HG03135 (cell line): ENCODE results near the gene TBL1XR1.
"Not testable (repeated sequence)": the region's sequence is repeated elsewhere in the genome, so short reads cannot be mapped to it uniquely, and the experiment has no call there.

Experiments
- ATAC-seq: cut with Tn5 transposase; IDR thresholded peaks from one replicate; pipeline ENCODE4 v1.9.1; 2021; ENCODE audit warnings: mild to moderate bottlenecking, moderate library complexity; ENCODE audit not compliant: unreplicated experiment

Gene TBL1XR1

GRCh38 chr3:177209509-177209908 is 12.2 kb upstream of the TBL1XR1 start:
- ATAC-seq: no peak

GRCh38 chr3:177208781-177209180 is 11.5 kb upstream of the TBL1XR1 start:
- ATAC-seq: no peak

GRCh38 chr3:177208223-177208622 is 10.9 kb upstream of the TBL1XR1 start:
- no peak for ATAC-seq

DNA sequence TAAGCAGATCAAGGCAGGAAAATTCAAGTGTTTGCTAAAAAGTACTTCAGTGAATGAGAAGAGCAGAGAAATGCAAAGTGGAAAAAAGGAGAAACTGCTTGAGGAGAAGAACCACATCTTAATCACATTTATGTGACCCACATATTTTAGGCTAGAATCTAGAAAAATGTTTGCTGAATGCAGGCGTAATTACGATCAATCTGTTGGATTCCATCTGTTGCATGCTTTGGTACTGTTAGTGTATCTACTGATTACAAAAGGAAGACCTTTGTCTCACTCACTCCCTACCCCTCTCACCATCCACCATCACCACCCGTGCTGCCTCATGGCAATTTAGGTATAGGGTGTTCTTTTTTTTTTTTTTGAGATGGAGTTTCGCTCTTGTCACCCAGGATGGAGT is 9.7 kb upstream of the TBL1XR1 start:
- ATAC-seq: no peak

DNA sequence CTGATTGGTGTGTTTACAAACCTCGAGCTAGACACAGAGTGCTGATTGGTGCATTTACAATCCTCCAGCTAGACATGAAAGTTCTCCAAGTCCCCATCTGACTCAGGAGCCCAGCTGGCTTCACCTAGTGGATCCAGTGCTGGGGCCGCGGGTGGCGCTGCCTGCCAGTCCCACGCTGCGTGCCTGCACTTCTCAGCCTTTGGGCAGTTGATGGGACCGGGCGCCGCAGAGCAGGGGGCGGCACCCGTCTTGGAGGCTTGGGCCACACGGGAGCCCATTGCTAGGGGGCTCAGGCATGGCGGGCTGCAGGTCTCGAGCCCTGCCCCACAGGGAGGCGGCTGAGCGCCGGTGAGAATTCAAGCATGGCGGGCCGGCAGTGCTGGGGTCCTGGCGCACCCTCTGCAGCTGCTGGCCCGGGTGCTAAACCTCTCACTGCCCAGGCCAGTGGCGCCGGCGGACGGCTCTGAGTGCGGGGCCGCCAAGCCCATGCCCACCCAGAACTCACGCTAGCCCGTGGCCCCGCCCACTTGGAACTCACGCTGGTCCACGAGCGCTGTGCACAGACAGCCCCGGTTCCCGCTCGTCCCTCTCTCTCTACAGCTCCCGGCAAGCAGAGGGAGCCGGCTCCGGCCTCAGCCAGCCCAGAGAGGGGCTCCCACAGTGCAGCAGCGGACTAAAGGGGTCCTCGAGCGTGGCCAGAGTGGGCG is 6.6 kb upstream of the TBL1XR1 start:
- no peak for ATAC-seq

DNA sequence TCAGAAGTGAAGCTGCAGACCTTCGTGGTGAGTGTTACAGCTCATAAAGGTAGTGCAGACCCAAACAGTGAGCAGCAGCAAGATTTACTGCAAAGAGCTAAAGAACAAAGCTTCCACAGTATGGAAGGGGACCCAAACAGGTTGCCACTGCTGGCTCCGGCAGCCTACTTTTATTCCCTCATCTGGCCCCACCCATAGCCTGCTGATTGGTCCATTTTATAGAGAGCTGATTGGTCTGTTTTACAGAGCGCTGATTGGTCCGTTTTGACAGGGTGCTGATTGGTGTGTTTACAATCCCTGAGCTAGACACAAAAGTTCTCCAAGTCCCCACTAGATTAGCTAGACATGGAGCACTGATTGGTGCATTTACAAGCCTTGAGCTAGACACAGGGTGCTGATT is 5.7 kb upstream of the TBL1XR1 start:
- not testable (repeated sequence) for ATAC-seq

- ATAC-seq: peak; percentile 70
These were observed 4.6 kb upstream of the TBL1XR1 start for GRCh38 chr3:177201700-177202397.

DNA sequence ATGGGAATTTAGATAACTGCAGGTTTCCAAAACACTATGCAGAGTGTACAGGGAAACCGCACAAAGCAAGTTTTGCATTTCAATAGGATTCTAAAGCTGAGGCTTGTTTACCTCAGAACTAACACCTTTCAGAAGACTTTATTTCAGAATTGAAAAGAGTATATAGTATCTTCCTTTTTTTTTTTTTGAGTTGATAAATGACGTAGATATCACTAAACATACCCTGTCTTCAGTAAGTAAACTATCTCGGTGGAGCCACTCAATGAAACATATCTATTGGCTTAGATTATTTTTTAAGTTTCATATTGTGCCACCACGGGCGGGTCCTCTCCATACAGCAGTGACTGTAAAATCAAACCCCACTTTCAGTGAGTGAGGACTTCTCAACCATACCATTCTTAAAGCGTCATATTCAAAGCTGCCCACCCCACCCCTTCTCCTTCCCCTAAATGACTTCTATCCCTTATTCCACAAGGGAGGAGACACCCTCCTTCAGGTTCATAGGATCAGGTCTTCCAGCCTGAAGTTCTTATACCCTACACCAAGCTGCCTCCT is 2.0 kb upstream of the TBL1XR1 start:
- ATAC-seq: no peak

DNA sequence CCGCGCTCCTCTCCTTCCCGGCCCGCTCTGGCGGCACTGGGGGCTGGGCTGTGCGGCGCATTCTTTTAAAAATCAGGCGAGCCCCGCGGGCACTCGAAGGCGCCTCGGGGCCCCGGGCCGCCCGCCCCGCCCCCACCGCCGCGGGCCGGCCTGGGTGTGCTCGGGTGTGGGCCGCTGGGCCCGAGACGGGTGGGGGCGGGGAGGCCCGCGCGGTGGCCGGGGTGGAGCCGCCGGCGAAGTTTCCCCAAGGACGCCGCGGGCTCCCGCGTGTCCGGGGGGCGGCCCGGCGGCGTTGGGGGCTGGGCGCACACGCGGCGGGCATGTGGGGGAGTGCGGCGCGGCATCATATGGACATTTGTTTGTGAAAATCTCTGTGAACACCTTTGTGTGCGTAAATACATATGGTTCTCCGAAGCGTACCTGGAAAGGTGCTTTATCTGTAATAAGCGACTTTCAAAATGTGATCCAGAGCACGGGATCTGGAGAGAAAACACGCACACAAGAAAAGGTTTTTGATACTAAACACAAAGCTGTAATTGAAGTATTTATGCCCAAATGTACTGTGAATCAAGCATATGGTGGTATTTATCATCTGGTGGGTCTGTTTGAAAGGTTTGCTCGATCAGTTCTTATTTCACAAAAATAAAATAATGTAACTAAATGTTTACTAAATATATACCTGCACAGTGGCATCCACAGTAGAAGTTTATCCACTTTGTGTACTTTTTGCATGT is 612 bp upstream of the TBL1XR1 start:
- ATAC-seq: peak; percentile 34

DNA sequence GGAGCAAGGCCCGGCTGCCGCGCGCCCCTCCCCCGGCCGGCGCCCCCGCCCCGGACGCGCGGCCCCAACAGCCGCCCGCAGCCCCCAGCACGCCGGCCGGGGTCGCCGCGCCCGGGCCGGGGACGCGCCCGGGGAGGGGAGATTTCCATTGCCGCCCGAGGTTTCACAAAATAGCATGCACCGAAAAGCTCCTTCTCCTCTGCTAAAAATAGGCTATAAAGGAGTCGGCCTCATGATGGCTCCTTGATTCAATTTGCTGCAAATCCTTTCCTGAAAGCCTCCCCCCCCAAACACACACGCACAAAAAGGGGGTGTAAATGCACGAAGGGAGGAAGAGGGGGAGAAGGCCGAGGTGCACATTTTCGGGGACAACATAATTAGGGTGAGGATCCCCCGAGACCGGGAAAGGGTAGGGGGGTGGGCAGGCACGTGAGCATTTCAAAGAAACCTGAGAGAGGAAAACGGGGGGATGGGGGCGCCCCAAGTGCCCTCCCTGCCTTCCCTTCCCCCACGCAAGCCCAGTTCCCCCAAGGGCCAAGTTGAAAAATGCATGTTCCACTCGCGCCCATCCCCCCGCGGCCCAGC is 734 bp downstream of the TBL1XR1 start:
- no peak for ATAC-seq

DNA sequence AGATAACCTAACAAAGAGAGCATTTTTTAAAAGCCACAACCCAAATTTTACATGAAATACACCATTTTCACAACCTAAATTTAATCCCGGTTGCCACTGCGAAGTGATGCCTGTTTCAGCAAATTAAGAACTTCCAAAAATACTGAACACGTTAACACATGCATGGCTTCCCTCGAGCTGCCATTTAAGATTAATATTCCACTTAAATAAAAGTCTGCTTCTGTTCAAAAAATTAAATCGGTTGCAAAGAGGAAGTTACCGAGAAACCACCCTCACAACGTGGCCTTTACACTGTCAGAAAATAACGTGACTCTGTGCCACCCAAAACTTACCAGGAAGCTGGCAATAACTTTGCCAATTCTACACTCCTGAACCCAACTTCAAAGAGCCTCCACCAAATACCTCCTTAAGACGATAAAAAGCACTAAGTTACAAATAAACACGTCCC is 1.2 kb downstream of the TBL1XR1 start:
- ATAC-seq: no peak

GRCh38 chr3:177195242-177195991 is 1.9 kb downstream of the TBL1XR1 start:
- ATAC-seq: no peak

DNA sequence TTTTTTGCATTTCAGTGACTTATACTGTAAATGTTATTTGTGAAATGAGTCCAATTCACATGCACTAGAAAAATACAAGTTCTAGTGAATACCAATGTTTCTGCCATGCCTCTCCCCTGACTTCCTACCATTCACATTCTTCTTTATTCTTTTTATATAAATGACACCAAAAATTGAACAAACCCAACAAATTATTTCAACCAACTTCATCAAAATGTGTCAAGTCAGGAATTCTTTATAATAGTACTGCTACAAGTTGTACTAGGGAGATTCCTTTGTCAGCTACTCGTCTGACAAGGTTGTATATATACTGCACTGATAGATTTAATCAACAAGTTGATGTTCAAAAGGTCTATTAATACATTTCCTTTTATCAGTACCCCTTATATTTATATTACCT is 3.0 kb downstream of the TBL1XR1 start:
- no peak for ATAC-seq

DNA sequence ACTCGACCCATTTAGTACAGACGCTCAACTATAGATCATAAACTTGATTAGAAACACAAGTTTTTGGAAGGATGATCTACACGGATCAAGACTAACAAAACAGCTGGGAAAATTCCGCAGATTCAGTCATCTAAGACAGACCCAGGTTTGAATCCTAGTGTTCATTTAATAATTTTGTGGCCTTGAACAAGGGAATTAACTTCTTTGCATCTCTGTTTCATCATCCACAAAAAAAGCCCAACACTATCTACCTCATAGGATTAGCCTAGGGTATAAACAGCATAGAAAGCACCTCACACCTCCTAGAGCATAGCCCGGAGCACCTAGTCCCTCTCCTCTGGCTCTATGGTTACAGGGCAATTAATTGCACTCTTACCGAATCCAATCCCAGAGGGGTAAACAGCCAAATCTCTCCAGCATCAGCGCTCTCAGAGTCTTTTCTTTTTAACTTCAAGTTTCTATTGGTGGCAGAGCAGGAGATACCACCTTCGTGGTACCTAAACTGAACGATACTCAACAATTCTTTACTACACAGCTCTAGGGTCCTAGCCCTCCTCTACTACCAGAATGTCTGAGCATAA is 3.5 kb downstream of the TBL1XR1 start:
- no peak for ATAC-seq

- not testable (repeated sequence) for ATAC-seq
These were observed 4.0 kb downstream of the TBL1XR1 start for GRCh38 chr3:177193275-177193674.

DNA sequence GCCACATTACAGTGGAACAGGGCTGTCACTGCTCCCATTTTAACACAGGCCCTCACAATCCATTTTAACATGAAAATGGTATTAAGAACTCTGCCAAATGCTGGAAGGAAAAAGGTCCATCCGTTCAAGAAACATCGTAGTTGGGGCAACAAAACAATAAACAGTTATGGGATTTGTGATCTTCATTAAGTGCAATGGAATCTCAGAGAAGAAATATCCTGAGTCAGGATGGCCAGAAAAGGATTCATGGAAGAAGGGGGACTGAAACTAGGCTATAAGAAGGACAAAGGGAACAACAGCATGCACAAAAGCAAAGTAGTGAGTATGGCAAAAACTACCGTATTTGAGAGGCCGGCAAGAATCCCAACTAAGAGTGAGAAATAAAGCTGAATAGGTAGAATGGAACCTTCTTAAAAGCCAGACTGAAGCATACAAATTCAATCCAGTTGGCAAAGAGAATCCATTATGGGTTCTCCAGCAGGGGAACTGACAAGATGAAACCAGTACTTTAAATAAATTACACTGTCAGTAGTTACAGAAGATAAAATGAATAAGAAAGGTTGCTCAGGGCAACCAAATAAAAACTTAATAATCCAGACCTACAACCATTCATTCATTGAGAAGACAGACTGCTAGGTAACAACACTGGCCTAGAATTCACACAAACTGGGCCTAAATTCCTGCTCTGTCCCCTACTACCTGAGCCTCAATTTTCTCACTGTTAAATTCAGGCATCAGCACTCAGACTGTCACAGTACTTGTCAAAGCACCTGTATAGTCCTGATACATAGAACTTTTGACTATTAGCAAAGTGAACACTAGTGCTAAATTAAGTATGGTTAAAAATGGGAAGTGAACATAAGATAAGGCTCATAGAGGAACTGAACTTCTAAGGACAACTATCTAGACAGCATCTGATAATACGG is 6.3 kb downstream of the TBL1XR1 start:
- no peak for ATAC-seq

DNA sequence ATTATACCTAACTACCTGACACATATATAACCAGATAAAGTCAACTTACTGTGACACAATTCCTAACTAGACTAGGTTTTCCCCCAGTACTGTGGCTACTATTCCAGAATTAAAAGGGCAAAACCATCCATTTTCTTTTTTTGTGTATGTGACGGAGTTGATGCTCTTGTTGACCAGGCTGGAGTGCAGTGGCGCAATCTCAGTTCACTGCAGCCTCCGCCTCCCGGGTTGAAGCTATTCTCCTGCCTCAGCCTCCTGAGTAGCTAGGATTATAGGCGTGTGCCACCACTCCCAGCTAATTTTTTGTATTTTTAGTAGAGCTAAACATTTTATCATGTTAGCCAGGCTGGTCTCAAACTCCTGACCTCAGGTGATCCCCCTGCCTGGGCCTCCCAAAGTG is 7.1 kb downstream of the TBL1XR1 start:
- ATAC-seq: not testable (repeated sequence)

DNA sequence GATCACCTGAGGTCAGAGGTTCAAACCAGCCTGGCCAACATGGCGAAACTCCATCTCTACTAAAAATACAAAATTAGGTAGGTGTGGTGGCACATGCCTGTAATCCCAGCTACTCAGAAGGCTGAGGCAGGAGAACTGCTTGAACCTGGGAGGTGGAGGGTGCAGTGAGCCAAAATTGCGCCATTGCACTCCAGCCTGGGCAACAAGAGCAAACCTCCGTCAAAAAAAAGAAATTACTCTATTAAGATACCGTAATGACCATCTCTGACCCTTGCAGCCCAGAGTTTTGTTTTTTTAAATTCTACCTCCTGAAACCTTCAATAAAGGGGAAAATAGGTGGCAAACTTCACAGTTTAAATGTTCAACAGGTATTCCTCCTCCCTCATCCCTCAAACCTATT is 9.0 kb downstream of the TBL1XR1 start:
- ATAC-seq: not testable (repeated sequence)

GRCh38 chr3:177186306-177186705 is 11.0 kb downstream of the TBL1XR1 start:
- no peak for ATAC-seq
